Common myeloid progenitor, CD34-positive (primary cell): ENCODE data around the gene OPCML.

Experiments used
- CTCF ChIA-PET: fragments of 350-600 bp; sonication (Branson Sonifier 250); formaldehyde crosslinking; loops from one replicate; lab custom pipeline; 2021; ENCODE audit warnings: antibody characterized with exemption; lab: Charles Lee
- POLR2A ChIA-PET: fragments of 350-600 bp; sonication (Branson Sonifier 250); formaldehyde crosslinking; loops from one replicate; lab custom pipeline; 2021; ENCODE audit warnings: antibody characterized with exemption; lab: Charles Lee
- DNase-seq, 3 donors: peaks; one replicate each; pipeline versions ENCODE4 v3.0.0 to v3.0.0-alpha.2; 2013
- H3K27ac ChIP-seq, 2 experiments: 1 replicate in 1 of 2; 2 replicates in 1 of 2; pipeline ENCODE4 v1.7.0; 2013; ENCODE audit warnings: inconsistent platforms in 2 of 2, low read length in 2 of 2, mild to moderate bottlenecking in 2 of 2, low read depth in 1 of 2, moderate library complexity in 1 of 2; ENCODE audit not compliant: severe bottlenecking in 2 of 2, insufficient read depth in 1 of 2, poor library complexity in 1 of 2
- H3K27me3 ChIP-seq, 5 experiments: replicated peaks in 2 of 5; 1 replicate in 3 of 5; 2 replicates in 2 of 5; pipeline versions ENCODE4 v1.6.1 to v1.7.0; 2013; ENCODE audit warnings: low read length in 4 of 5, mild to moderate bottlenecking in 2 of 5, moderate library complexity in 2 of 5, inconsistent platforms in 1 of 5; ENCODE audit not compliant: insufficient read depth in 5 of 5, control insufficient read depth in 4 of 5
- H3K36me3 ChIP-seq, 4 experiments: 1 replicate in 2 of 4; 2 replicates in 2 of 4; pipeline versions ENCODE4 v1.6.1 to v1.7.0; 2013; ENCODE audit warnings: low read length in 3 of 4, control low read depth in 1 of 4, mild to moderate bottlenecking in 1 of 4; ENCODE audit not compliant: control insufficient read depth in 4 of 4, insufficient read depth in 4 of 4
- H3K4me1 ChIP-seq, 4 experiments: 1 replicate in 3 of 4; 2 replicates in 1 of 4; pipeline versions ENCODE4 v1.6.1 to v1.7.1; 2013; ENCODE audit warnings: low read length in 3 of 4, mild to moderate bottlenecking in 3 of 4, control low read depth in 1 of 4, inconsistent platforms in 1 of 4, moderate library complexity in 1 of 4; ENCODE audit not compliant: control insufficient read depth in 4 of 4, insufficient read depth in 4 of 4; ENCODE audit errors: control extremely low read depth in 1 of 4
- H3K4me3 ChIP-seq, 7 experiments: 1 replicate in 4 of 7; 2 replicates in 3 of 7; pipeline versions ENCODE4 v1.5.1 to v1.7.0; 2013; ENCODE audit warnings: mild to moderate bottlenecking in 7 of 7, low read length in 6 of 7, moderate library complexity in 6 of 7, inconsistent platforms in 2 of 7, low read depth in 2 of 7, control low read depth in 1 of 7; ENCODE audit not compliant: insufficient read depth in 4 of 7, control insufficient read depth in 1 of 7; ENCODE audit errors: extremely low read depth in 1 of 7
- H3K9me3 ChIP-seq, 5 experiments: 1 replicate in 4 of 5; 2 replicates in 1 of 5; pipeline versions ENCODE4 v1.6.1 to v1.7.1; 2013; ENCODE audit warnings: low read length in 4 of 5, mild to moderate bottlenecking in 2 of 5, inconsistent platforms in 1 of 5, low read depth in 1 of 5, moderate library complexity in 1 of 5; ENCODE audit not compliant: control insufficient read depth in 4 of 5, insufficient read depth in 2 of 5; ENCODE audit errors: control extremely low read depth in 1 of 5
- WGBS: methylation state at CpG from one replicate; pipeline ENCODE4 v1.1.5; 2013; ENCODE audit not compliant: insufficient coverage; 5-methylcytosine and 5-hydroxymethylcytosine counted together

The OPCML gene

DNA sequence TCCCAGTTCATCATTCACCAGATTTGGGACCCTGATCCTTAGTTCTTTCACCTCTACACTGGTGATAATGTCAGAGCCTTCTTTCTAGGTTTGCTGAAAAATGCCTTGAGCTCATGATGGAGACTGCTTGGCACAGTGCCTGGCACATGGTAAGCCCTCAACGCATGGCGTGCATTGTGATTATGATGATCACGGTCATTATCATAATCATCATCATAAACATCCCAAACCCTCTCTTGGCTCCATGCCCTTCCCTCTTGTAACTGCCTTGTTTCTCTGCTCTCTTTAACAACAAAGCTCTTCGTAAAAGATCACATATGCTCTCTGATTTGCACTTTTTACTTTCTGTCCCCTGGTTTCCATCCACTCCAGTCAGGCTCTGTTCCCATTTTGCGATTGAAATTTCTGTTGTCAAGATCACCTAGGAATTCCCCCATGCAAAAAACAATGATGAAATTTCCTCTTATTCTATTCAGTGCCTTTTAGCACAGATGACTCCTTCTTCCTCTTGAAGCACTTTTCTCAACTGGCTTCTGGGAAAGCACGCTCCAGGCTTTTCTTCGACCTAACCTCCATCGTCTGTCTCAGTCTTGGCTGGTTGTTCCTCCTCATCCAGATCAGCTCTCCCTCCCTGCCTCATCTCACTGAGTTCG, 479.1 kb downstream of the OPCML start:
- no peak overlapping the region for H3K4me3 ChIP-seq
- H3K9me3 ChIP-seq: no peaks in the 10 kb centered on the region
- H3K27ac ChIP-seq: no peak overlapping the region
- no peak for DNase-seq
- H3K27me3 ChIP-seq: peaks cover 0 to 27% (median 6%) of the 10 kb centered on the region in 5 experiments
- no peaks in the 10 kb centered on the region for H3K4me1 ChIP-seq
- WGBS: 83% methylated on average over 9 of the region's 9 CpGs
- POLR2A ChIA-PET: no interaction called here
- no peaks in the 10 kb centered on the region for H3K36me3 ChIP-seq
- CTCF ChIA-PET: interaction anchor here (1.0 to 1.2 kb wide), 2 partner anchors 11 to 81 kb away, joined by 3 read pairs; no protein-coding TSS in a partner anchor

DNA sequence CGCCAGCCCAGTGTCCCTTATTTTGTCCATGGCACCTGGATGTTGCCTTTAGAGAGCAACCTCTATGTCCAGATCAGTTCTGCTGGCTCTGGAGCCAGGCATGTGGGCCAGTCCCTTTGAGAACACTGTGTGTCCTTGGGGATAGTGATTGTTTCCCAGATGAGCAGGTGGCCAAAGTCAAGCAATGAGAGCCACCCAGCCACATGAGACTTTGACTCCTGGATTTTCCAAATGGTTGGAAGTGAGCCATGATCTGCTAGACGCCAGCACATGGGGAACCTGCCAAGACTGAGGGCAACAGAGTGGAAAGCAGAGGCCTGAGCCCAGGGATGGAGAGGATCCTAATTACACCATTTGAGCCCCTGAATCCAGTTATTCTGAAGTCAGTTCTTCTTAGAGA, 479.8 kb downstream of the OPCML start:
- POLR2A ChIA-PET: no interaction called here
- H3K4me1 ChIP-seq: no peaks in the 10 kb centered on the region
- no peak overlapping the region for H3K4me3 ChIP-seq
- no peaks in the 10 kb centered on the region for H3K9me3 ChIP-seq
- no peaks in the 10 kb centered on the region for H3K36me3 ChIP-seq
- 91% methylated on average over 2 of the region's 2 CpGs for whole genome bisulfite sequencing
- DNase-seq: no peak
- H3K27ac ChIP-seq: no peak overlapping the region
- CTCF ChIA-PET: interaction anchor here (1.2 kb wide), 1 partner anchor 11 kb away, joined by 3 read pairs; no protein-coding TSS in a partner anchor
- H3K27me3 ChIP-seq: peaks cover 0 to 30% (median 4%) of the 10 kb centered on the region in 5 experiments

DNA sequence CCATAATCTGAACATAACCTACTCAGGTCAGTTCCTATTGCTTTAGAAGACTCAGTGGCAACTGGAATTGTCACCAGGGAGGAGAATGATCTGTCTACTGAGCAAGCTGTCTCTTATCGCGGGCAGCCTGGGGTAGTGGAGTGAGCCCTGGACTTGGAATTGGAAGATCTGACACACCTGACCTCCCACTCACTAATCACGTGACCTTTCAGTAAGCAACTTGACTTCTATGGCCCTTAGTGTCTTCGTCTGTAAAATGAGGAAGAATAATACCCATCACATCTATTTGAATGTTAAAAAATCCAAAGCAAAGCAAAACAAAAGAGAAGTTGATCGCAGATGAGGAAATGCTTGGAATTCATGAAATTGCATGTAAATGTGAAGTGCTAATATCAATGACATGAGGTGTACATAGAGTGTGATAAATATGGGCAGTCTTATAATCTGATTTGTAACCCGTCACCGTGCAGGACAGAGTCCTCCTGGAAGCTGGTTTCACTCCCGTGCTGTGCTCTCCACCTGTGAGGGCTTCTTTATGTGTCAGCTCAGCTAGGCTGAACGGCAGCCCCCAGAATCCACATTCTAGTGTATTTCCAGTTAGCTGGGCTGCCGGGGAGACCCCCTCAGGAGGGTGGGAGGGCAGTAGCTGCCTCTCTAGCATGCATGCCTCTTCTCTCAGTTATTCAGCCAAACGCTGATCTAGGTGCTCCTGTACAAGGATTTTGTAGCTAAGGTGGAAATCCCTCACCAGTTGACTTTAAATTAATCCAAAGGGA, 482.9 kb downstream of the OPCML start:
- no peak for DNase-seq
- no peaks in the 10 kb centered on the region for H3K9me3 ChIP-seq
- WGBS: 60% methylated on average over 7 of the region's 11 CpGs
- ChIA-PET CTCF (no interaction called here), POLR2A (no interaction called here)
- no peaks in the 10 kb centered on the region for H3K4me1 ChIP-seq
- H3K36me3 ChIP-seq: no peaks in the 10 kb centered on the region
- H3K27me3 ChIP-seq: peaks cover 0 to 31% (median 4%) of the 10 kb centered on the region in 5 experiments
- H3K4me3 ChIP-seq: no peak overlapping the region
- H3K27ac ChIP-seq: no peak overlapping the region

DNA sequence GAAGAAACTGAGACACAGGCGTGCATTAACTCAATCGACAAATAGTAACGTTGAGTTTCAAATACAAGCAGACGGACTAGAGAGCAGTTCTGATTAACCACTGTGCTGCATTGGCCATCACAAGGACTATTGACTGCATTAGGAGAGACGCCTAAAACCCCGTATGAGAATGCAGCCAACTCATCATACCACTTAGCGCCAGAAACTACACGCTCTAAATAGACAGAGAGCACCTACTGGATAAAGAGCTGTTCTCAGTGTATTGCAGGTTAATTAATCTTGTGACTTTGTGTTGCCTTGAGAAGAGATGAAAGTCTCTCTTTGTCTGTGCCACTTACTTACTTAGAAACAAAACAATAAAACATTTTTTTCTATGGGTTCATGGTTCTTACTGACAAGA, 484.0 kb downstream of the OPCML start:
- 98% methylated on average over 6 of the region's 8 CpGs for WGBS
- H3K4me1 ChIP-seq: no peaks in the 10 kb centered on the region
- H3K9me3 ChIP-seq: no peaks in the 10 kb centered on the region
- no peaks in the 10 kb centered on the region for H3K36me3 ChIP-seq
- H3K27me3 ChIP-seq: peaks cover 0 to 33% (median 4%) of the 10 kb centered on the region in 5 experiments
- POLR2A ChIA-PET: no interaction called here
- H3K4me3 ChIP-seq: no peak overlapping the region
- no peak for DNase-seq
- CTCF ChIA-PET: no interaction called here
- no peak overlapping the region for H3K27ac ChIP-seq

DNA sequence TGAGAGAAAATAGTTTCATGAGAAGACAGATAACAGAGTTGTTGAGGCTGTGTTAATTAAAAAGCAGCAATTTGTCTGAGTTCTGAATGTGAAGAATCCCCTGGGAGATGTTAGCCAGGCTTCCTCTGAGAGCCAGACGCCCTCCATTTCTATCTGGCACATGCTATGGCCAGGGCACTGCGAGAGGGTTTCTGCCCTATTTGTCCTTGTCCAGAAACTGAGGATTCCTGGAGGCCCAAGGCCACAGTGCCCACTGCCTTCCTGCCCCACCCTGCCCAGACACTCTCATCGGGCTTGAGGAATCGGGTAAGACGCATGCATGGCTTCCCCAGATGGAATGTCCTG, 484.6 kb downstream of the OPCML start:
- Histone ChIP-seq H3K36me3 (no peaks in the 10 kb centered on the region), H3K4me3 (no peak overlapping the region), H3K9me3 (no peaks in the 10 kb centered on the region), H3K27ac (no peak overlapping the region), H3K4me1 (no peaks in the 10 kb centered on the region), H3K27me3 (peaks cover 0 to 31% (median 4%) of the 10 kb centered on the region in 5 experiments)
- POLR2A ChIA-PET: no interaction called here
- 83% methylated on average over 4 of the region's 5 CpGs for WGBS
- CTCF ChIA-PET: no interaction called here
- DNase-seq: no peak

DNA sequence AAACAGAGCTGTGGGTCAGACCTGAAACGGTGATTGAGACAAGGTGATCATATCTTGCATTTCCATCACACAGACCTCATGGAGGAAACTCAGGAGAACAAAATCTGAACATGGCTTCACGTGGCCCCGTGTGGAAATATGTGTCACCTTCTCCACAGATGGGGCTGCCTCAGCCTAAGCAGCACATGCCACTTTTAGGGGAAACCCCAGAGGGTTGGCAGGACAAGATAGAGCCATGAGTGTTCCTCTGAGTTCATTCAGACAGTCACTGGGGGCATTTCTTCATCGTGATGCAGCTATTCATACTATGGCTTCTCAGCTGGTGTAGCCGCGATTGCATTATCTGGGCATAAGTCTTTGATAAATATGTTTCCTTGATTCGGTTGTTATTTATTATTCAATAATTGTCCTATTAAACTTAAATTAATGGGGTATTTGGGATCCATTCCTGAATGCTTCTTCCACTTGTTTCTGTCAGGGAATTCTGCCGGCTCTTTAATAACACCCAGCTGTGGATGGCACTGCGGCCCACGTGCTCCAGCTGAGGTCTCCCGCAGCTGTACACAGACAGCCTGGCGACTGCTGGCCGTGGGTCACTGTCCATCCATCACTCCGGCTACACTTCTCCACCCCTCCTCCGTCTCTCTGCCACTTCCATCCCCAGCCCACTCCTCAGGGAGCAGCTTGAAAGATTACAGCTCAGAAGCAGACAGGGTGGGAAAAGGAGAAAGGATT, 485.1 kb downstream of the OPCML start:
- no peak for DNase-seq
- 69% methylated on average over 5 of the region's 15 CpGs for WGBS
- Histone ChIP-seq H3K9me3 (no peaks in the 10 kb centered on the region), H3K4me1 (no peaks in the 10 kb centered on the region), H3K4me3 (no peak overlapping the region), H3K27me3 (peaks cover 0 to 27% (median 4%) of the 10 kb centered on the region in 5 experiments), H3K27ac (no peak overlapping the region), H3K36me3 (no peaks in the 10 kb centered on the region)
- ChIA-PET CTCF (no interaction called here), POLR2A (no interaction called here)

DNA sequence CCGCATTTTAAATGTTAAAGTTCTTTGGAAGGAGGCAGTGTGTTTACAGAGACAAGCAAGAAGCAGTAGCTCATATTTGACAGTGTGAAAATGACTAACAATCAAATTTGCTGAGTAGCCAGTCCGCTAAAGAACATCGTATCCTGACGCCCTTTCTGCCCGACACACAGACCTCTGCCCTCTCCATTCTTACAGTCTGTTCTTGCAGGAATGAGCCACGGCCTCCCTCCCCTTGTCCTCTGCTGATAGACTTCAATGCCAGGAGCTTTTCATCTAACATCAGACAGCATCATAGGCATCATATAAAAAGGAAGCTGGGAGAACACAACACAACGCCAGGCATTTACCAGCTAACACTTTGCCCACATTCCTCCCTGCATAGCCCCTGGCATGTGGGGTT, 486.0 kb downstream of the OPCML start:
- Histone ChIP-seq H3K4me1 (no peaks in the 10 kb centered on the region), H3K27me3 (peaks cover 0 to 25% (median 4%) of the 10 kb centered on the region in 5 experiments), H3K9me3 (no peaks in the 10 kb centered on the region), H3K4me3 (no peak overlapping the region), H3K27ac (no peak overlapping the region), H3K36me3 (no peaks in the 10 kb centered on the region)
- ChIA-PET CTCF (no interaction called here), POLR2A (no interaction called here)
- DNase-seq: no peak
- 82% methylated on average over 6 of the region's 7 CpGs for WGBS
